Effector CD8-positive, alpha-beta T cell (primary cell): ENCODE data around the gene PRORP.
"Not testable (repeated sequence)": the region's sequence is repeated elsewhere in the genome, so short reads cannot be mapped to it uniquely, and the experiment has no call there.

ENCODE experiments used
- DNase-seq: peaks from one replicate; lab custom pipeline; 2025; lab: John Stamatoyannopoulos, UW

The PRORP gene

GRCh38 chr14:35138585-35138984 is 16.2 kb downstream of the PRORP start:
- no peak for DNase-seq

- DNase-seq, result no peak
Measured at GRCh38 chr14:35140718-35141581, 18.6 kb downstream of the PRORP start.

GRCh38 chr14:35144029-35144428 is 21.7 kb downstream of the PRORP start:
- DNase-seq, result no peak

GRCh38 chr14:35146711-35147149 is 24.4 kb downstream of the PRORP start:
- no peak for DNase-seq

GRCh38 chr14:35147186-35147585 is 24.8 kb downstream of the PRORP start:
- DNase-seq, result no peak

GRCh38 chr14:35147711-35148110 is 25.4 kb downstream of the PRORP start:
- no peak for DNase-seq

GRCh38 chr14:35149239-35149638 is 26.9 kb downstream of the PRORP start:
- DNase-seq, result no peak

GRCh38 chr14:35152531-35152930 is 30.2 kb downstream of the PRORP start:
- DNase-seq, result not testable (repeated sequence)

- DNase-seq, result no peak
Measured at GRCh38 chr14:35154016-35154415, 31.7 kb downstream of the PRORP start.

- DNase-seq, result no peak
Measured at GRCh38 chr14:35155962-35156361, 33.6 kb downstream of the PRORP start.

- DNase-seq, result no peak
Measured at GRCh38 chr14:35158491-35158890, 36.1 kb downstream of the PRORP start.

GRCh38 chr14:35158951-35159653 is 36.8 kb downstream of the PRORP start:
- DNase-seq, result no peak

- DNase-seq, result no peak
Measured at GRCh38 chr14:35159742-35160409, 37.5 kb downstream of the PRORP start.

- DNase-seq, result no peak
Measured at GRCh38 chr14:35161231-35161630, 38.9 kb downstream of the PRORP start.

- no peak for DNase-seq
Measured at GRCh38 chr14:35163384-35163783, 41.0 kb downstream of the PRORP start.

- no peak for DNase-seq
Measured at GRCh38 chr14:35164849-35165248, 42.5 kb downstream of the PRORP start.

GRCh38 chr14:35167496-35167895 is 45.1 kb downstream of the PRORP start:
- DNase-seq, result no peak
